Measurements from ENCODE around the gene IKZF4.

DNA sequence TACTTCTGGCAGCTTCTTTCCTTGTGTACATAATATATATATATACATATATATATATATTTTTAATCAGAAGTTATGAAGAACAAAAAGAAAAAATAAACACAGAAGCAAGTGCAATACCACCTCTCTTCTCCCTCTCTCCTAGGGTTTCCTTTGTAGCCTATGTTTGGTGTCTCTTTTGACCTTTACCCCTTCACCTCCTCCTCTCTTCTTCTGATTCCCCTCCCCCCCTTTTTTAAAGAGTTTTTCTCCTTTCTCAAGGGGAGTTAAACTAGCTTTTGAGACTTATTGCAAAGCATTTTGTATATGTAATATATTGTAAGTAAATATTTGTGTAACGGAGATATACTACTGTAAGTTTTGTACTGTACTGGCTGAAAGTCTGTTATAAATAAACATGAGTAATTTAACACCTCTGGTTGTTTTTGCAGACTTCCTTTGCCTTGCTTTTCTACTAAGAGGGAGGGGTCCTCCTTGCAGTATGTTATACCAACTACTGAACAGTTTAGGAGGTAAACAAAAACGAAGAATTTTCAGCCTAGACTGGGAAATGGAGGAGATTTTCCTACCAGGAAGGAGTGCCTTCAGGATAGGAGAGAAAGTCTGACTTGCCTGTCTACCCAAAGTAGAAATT is 17.3 kb downstream of the IKZF4 start:
- TF ChIP-seq CTCF (IDR thresholded peaks at IDR 0.05; ENCODE audit: insufficient read depth, low read length) = no peak
- TF ChIP-seq POLR2AphosphoS5 (IDR thresholded peaks at IDR 0.05; ENCODE audit: low read depth) = no peak
- no peak for TF ChIP-seq GABPA (IDR thresholded peaks at IDR 0.05; ENCODE audit: low read depth)
- no peak for TF ChIP-seq SPI1 (IDR thresholded peaks at IDR 0.05; ENCODE audit: borderline replicate concordance, low read depth)
- TF ChIP-seq, protein P1, sequence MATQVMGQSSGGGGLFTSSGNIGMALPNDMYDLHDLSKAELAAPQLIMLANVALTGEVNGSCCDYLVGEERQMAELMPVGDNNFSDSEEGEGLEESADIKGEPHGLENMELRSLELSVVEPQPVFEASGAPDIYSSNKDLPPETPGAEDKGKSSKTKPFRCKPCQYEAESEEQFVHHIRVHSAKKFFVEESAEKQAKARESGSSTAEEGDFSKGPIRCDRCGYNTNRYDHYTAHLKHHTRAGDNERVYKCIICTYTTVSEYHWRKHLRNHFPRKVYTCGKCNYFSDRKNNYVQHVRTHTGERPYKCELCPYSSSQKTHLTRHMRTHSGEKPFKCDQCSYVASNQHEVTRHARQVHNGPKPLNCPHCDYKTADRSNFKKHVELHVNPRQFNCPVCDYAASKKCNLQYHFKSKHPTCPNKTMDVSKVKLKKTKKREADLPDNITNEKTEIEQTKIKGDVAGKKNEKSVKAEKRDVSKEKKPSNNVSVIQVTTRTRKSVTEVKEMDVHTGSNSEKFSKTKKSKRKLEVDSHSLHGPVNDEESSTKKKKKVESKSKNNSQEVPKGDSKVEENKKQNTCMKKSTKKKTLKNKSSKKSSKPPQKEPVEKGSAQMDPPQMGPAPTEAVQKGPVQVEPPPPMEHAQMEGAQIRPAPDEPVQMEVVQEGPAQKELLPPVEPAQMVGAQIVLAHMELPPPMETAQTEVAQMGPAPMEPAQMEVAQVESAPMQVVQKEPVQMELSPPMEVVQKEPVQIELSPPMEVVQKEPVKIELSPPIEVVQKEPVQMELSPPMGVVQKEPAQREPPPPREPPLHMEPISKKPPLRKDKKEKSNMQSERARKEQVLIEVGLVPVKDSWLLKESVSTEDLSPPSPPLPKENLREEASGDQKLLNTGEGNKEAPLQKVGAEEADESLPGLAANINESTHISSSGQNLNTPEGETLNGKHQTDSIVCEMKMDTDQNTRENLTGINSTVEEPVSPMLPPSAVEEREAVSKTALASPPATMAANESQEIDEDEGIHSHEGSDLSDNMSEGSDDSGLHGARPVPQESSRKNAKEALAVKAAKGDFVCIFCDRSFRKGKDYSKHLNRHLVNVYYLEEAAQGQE (IDR thresholded peaks at IDR 0.05; ENCODE audit: insufficient replicate concordance, low read depth) = no peak
